K562 (cell line): Measurements from ENCODE around the gene GPS2. TPM values are rescaled to one million over a fixed set of nuclear protein-coding genes. Genes with fewer than 3 reads are reported as not detected.

ENCODE experiments used
- EP400 ChIP-seq: fragments of 450-650 bp; IDR thresholded peaks from 2 replicates; pipeline ENCODE4 v1.6.1; 2017; ENCODE audit warnings: antibody characterized with exemption, mild to moderate bottlenecking, moderate library complexity
- L3MBTL2 ChIP-seq: fragments of 450-650 bp; IDR thresholded peaks from 2 replicates; pipeline ENCODE4 v1.6.1; 2016; ENCODE audit warnings: mild to moderate bottlenecking, moderate library complexity
- ZNF175 ChIP-seq: fragments of 200-800 bp; sonication (Bioruptor generic); IDR thresholded peaks from 2 replicates; pipeline ENCODE4 v1.6.1; 2016; ENCODE audit warnings: low read depth, mild to moderate bottlenecking, missing genetic modification characterization, missing compliant biosample characterization
- polyA plus RNA-seq, 8 experiments: library from polyadenylated mRNA; depleted of rRNA in 4 of 8; stranded (reverse) in 5 of 8; unstranded in 3 of 8; fragments of >200 nt; fragmentation: Nextera tagmentation in 2 of 8; fragmentation: Illumina TruSeq in 1 of 8; extraction: Ambion mirVana in 2 of 8; extraction: Trizol in 1 of 8; gene quantifications; 2 replicates each; pipeline versions ENCODE4 v1.2.1 to v1.2.3, GENCODE V29; 2011 to 2014; ENCODE audit warnings: inconsistent platforms in 1 of 8, missing spikeins in 1 of 8
- total RNA-seq, 7 experiments: library from RNA; depleted of rRNA in 6 of 7; stranded (reverse); fragments of >200 nt in 6 of 7; fragmentation: Illumina TruSeq in 2 of 7; extraction: Trizol in 2 of 7; gene quantifications; 2 replicates each; pipeline versions ENCODE4 v1.2.1 to v1.2.3, GENCODE V29; 2011 to 2021; ENCODE audit warnings: low replicate concordance in 1 of 7
- TF ChIP-seq, protein P1 (sequence below), 2 experiments: fragments of 450-650 bp in 1 of 2; sonication (generic) in 1 of 2; formaldehyde crosslinking in 1 of 2; IDR thresholded peaks; 2 replicates each; pipeline versions ENCODE4 v1.7.1 to v1.9.0; 2016 to 2022; ENCODE audit warnings: inconsistent platforms in 1 of 2, mild to moderate bottlenecking in 1 of 2, missing genetic modification reagents in 1 of 2
- TF ChIP-seq, protein P2 (sequence below): fragments of 450-650 bp; IDR thresholded peaks from 2 replicates; pipeline ENCODE4 v1.6.1; 2016; ENCODE audit warnings: low read depth
- TF ChIP-seq, protein P3 (sequence below): fragments of 250-450 bp; sonication (Bioruptor Pico); IDR thresholded peaks from 2 replicates; pipeline ENCODE4 v1.4.0; 2020; ENCODE audit warnings: mild to moderate bottlenecking, moderate library complexity

GPS2 gene
- total and polyA plus RNA-seq, 9 of the 15 experiments (the other 6 are each of a cell fraction or from before 2014, with no cell fraction given) = 18.3 to 75.7 (median 37.0) TPM

- TF ChIP-seq, protein P1, sequence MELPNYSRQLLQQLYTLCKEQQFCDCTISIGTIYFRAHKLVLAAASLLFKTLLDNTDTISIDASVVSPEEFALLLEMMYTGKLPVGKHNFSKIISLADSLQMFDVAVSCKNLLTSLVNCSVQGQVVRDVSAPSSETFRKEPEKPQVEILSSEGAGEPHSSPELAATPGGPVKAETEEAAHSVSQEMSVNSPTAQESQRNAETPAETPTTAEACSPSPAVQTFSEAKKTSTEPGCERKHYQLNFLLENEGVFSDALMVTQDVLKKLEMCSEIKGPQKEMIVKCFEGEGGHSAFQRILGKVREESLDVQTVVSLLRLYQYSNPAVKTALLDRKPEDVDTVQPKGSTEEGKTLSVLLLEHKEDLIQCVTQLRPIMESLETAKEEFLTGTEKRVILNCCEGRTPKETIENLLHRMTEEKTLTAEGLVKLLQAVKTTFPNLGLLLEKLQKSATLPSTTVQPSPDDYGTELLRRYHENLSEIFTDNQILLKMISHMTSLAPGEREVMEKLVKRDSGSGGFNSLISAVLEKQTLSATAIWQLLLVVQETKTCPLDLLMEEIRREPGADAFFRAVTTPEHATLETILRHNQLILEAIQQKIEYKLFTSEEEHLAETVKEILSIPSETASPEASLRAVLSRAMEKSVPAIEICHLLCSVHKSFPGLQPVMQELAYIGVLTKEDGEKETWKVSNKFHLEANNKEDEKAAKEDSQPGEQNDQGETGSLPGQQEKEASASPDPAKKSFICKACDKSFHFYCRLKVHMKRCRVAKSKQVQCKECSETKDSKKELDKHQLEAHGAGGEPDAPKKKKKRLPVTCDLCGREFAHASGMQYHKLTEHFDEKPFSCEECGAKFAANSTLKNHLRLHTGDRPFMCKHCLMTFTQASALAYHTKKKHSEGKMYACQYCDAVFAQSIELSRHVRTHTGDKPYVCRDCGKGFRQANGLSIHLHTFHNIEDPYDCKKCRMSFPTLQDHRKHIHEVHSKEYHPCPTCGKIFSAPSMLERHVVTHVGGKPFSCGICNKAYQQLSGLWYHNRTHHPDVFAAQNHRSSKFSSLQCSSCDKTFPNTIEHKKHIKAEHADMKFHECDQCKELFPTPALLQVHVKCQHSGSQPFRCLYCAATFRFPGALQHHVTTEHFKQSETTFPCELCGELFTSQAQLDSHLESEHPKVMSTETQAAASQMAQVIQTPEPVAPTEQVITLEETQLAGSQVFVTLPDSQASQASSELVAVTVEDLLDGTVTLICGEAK (IDR thresholded peaks at IDR 0.05) = 0 out of 2 replicates have a peak, but pooled peaks have one; percentile 17
- TF ChIP-seq, protein P1 (CRISPR knock-in tag; IDR thresholded peaks at IDR 0.05) = no peak
- TF ChIP-seq, protein P2, sequence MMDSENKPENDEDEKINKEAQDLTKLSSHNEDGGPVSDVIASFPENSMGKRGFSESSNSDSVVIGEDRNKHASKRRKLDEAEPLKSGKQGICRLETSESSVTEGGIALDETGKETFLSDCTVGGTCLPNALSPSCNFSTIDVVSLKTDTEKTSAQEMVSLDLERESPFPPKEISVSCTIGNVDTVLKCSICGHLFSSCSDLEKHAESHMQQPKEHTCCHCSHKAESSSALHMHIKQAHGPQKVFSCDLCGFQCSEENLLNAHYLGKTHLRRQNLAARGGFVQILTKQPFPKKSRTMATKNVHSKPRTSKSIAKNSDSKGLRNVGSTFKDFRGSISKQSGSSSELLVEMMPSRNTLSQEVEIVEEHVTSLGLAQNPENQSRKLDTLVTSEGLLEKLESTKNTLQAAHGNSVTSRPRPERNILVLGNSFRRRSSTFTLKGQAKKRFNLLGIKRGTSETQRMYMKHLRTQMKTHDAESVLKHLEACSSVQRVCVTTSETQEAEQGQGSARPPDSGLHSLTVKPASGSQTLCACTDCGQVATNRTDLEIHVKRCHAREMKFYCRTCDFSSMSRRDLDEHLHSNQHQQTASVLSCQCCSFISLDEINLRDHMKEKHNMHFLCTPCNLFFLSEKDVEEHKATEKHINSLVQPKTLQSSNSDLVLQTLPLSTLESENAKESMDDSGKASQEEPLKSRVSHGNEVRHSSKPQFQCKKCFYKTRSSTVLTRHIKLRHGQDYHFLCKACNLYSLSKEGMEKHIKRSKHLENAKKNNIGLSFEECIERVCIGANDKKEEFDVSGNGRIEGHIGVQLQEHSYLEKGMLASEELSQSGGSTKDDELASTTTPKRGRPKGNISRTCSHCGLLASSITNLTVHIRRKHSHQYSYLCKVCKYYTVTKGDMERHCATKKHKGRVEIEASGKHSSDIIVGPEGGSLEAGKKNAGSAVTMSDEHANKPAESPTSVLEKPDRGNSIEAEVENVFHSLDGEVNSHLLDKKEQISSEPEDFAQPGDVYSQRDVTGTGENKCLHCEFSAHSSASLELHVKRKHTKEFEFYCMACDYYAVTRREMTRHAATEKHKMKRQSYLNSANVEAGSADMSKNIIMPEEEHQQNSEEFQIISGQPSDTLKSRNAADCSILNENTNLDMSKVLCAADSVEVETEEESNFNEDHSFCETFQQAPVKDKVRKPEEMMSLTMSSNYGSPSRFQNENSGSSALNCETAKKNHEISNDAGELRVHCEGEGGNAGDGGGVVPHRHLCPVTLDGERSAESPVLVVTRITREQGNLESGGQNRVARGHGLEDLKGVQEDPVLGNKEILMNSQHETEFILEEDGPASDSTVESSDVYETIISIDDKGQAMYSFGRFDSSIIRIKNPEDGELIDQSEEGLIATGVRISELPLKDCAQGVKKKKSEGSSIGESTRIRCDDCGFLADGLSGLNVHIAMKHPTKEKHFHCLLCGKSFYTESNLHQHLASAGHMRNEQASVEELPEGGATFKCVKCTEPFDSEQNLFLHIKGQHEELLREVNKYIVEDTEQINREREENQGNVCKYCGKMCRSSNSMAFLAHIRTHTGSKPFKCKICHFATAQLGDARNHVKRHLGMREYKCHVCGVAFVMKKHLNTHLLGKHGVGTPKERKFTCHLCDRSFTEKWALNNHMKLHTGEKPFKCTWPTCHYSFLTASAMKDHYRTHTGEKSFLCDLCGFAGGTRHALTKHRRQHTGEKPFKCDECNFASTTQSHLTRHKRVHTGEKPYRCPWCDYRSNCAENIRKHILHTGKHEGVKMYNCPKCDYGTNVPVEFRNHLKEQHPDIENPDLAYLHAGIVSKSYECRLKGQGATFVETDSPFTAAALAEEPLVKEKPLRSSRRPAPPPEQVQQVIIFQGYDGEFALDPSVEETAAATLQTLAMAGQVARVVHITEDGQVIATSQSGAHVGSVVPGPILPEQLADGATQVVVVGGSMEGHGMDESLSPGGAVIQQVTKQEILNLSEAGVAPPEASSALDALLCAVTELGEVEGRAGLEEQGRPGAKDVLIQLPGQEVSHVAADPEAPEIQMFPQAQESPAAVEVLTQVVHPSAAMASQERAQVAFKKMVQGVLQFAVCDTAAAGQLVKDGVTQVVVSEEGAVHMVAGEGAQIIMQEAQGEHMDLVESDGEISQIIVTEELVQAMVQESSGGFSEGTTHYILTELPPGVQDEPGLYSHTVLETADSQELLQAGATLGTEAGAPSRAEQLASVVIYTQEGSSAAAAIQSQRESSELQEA = no peak; the same call in 1 of the 2 replicates
- TF ChIP-seq L3MBTL2 (peak; percentile 59; the same call in 1 of the 2 replicates), EP400 (peak; percentile 84), ZNF175 (CRISPR knock-in tag) (no peak)
- TF ChIP-seq, protein P3, sequence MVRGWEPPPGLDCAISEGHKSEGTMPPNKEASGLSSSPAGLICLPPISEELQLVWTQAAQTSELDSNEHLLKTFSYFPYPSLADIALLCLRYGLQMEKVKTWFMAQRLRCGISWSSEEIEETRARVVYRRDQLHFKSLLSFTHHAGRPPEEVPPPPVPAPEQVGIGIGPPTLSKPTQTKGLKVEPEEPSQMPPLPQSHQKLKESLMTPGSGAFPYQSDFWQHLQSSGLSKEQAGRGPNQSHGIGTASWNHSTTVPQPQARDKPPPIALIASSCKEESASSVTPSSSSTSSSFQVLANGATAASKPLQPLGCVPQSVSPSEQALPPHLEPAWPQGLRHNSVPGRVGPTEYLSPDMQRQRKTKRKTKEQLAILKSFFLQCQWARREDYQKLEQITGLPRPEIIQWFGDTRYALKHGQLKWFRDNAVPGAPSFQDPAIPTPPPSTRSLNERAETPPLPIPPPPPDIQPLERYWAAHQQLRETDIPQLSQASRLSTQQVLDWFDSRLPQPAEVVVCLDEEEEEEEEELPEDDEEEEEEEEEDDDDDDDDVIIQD (CRISPR knock-in tag) = no peak
Measured at GRCh38 chr17:7306911-7307685, 8.1 kb downstream of the GPS2 start, which contains the start of gene EIF5A (continued).
